ENCODE data around the gene PDE1C. TPM values are rescaled to one million over a fixed set of nuclear protein-coding genes. Genes with fewer than 3 reads are reported as not detected.

PDE1C gene
- total RNA-seq, 2 donors from 2014 or later = 0.26 to 0.60 TPM

GRCh38 chr7:32068411-32069101 lies 1.7 kb downstream of the PDE1C start:
- no peak for DNase-seq
- H3K27me3 Mint-ChIP-seq (ENCODE audit: insufficient read depth) = peaks cover 91% of the 10 kb centered on the region
- Histone ChIP-seq H3K36me3 (ENCODE audit: control insufficient read depth, insufficient read depth, low read length) (no peaks in the 10 kb centered on the region), H3K4me1 (ENCODE audit: control insufficient read depth, insufficient read depth, low read length) (no peaks in the 10 kb centered on the region), H3K27me3 (ENCODE audit: control insufficient read depth, insufficient read depth, low read length, poor library complexity, severe bottlenecking) (peaks cover 78% of the 10 kb centered on the region), H3K9me3 (ENCODE audit: control insufficient read depth, low read length) (no peaks in the 10 kb centered on the region), H3K9ac (ENCODE audit: extremely low read depth, low read length, poor library complexity, severe bottlenecking) (no peak overlapping the region), H3K4me3 (ENCODE audit: low read length) (no peak overlapping the region), H3K27ac (ENCODE audit: low read depth, low read length) (no peak overlapping the region)
- H3K9me3 Mint-ChIP-seq = no peaks in the 10 kb centered on the region
- no peak overlapping the region for H3K27ac Mint-ChIP-seq
- peaks cover 12% of the 10 kb centered on the region for H3K4me1 Mint-ChIP-seq
- H3K36me3 Mint-ChIP-seq (ENCODE audit: low read depth) = no peaks in the 10 kb centered on the region
- H3K4me3 Mint-ChIP-seq = no peak overlapping the region
- no peak for TF ChIP-seq CTCF (conservative IDR thresholded peaks at IDR 0.05)
- WGBS, 2 experiments (ENCODE audit: insufficient coverage in 1 of 2, insufficient read length in 1 of 2) = 88 to 92% methylated on average over 9 to 11 of the region's 11 CpGs

- H3K9me3 Mint-ChIP-seq = no peaks in the 10 kb centered on the region
- DNase-seq = no peak
- Histone ChIP-seq H3K4me3 (ENCODE audit: low read length) (no peak overlapping the region), H3K36me3 (ENCODE audit: control insufficient read depth, insufficient read depth, low read length) (no peaks in the 10 kb centered on the region), H3K9me3 (ENCODE audit: control insufficient read depth, low read length) (no peaks in the 10 kb centered on the region), H3K27ac (ENCODE audit: low read depth, low read length) (no peak overlapping the region), H3K4me1 (ENCODE audit: control insufficient read depth, insufficient read depth, low read length) (no peaks in the 10 kb centered on the region), H3K9ac (ENCODE audit: extremely low read depth, low read length, poor library complexity, severe bottlenecking) (no peak overlapping the region), H3K27me3 (ENCODE audit: control insufficient read depth, insufficient read depth, low read length, poor library complexity, severe bottlenecking) (peaks cover 57% of the 10 kb centered on the region)
- no peak for TF ChIP-seq CTCF (conservative IDR thresholded peaks at IDR 0.05)
- H3K27me3 Mint-ChIP-seq (ENCODE audit: insufficient read depth) = peaks cover 80% of the 10 kb centered on the region
- H3K36me3 Mint-ChIP-seq (ENCODE audit: low read depth) = no peaks in the 10 kb centered on the region
- H3K27ac Mint-ChIP-seq = no peak overlapping the region
- H3K4me1 Mint-ChIP-seq = peaks cover 13% of the 10 kb centered on the region
- WGBS, 2 experiments (ENCODE audit: insufficient coverage in 1 of 2, insufficient read length in 1 of 2) = 50 to 76% methylated on average over 2 of the region's 2 CpGs
- no peak overlapping the region for H3K4me3 Mint-ChIP-seq
These were observed 3.8 kb downstream of the PDE1C start for GRCh38 chr7:32066441-32066840.

- Histone ChIP-seq H3K36me3 (ENCODE audit: control insufficient read depth, insufficient read depth, low read length) (no peaks in the 10 kb centered on the region), H3K9ac (ENCODE audit: extremely low read depth, low read length, poor library complexity, severe bottlenecking) (no peak overlapping the region), H3K4me1 (ENCODE audit: control insufficient read depth, insufficient read depth, low read length) (no peaks in the 10 kb centered on the region), H3K4me3 (ENCODE audit: low read length) (no peak overlapping the region), H3K9me3 (ENCODE audit: control insufficient read depth, low read length) (no peaks in the 10 kb centered on the region), H3K27ac (ENCODE audit: low read depth, low read length) (no peak overlapping the region), H3K27me3 (ENCODE audit: control insufficient read depth, insufficient read depth, low read length, poor library complexity, severe bottlenecking) (peaks cover 29% of the 10 kb centered on the region)
- no peak for TF ChIP-seq CTCF (conservative IDR thresholded peaks at IDR 0.05)
- no peaks in the 10 kb centered on the region for H3K36me3 Mint-ChIP-seq (ENCODE audit: low read depth)
- no peak for DNase-seq
- 99% methylated on average over 5 of the region's 5 CpGs; no CpG with 5 or more reads in 1 of the 2 experiments for WGBS, 2 experiments (ENCODE audit: insufficient coverage in 1 of 2, insufficient read length in 1 of 2)
- no peaks in the 10 kb centered on the region for H3K9me3 Mint-ChIP-seq
- H3K27ac Mint-ChIP-seq = no peak overlapping the region
- peaks cover 25% of the 10 kb centered on the region for H3K4me1 Mint-ChIP-seq
- peaks cover 60% of the 10 kb centered on the region for H3K27me3 Mint-ChIP-seq (ENCODE audit: insufficient read depth)
- H3K4me3 Mint-ChIP-seq = no peak overlapping the region
These were observed 6.6 kb downstream of the PDE1C start for GRCh38 chr7:32063614-32064013.

All from endodermal cell (in vitro differentiated cells).